ENCODE data around the gene LRPAP1.

DNA sequence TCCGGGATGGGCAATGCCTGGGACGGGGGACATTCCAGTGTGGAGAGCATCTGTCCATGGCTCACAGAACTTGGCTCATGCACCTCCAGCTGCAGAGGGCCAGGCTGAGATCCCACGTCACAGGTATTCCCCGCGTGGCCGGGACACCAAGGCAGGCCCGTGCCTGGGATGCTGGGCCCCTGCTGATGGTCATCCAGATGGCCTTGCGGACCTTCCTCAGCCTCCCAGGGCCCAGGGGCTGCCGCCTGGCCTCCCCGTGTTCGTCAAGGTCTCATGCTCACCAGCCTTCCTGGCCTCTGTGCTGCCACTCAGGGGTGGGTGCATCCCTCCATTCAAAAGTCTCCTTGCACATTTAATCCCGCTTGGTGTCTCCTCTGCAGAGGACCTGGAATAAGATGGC, 40.9 kb upstream of the LRPAP1 start:
- TF ChIP-seq POLR2A (IDR thresholded peaks at IDR 0.05) (no peak), POLR2AphosphoS5 (IDR thresholded peaks at IDR 0.05) (no peak)
- TF ChIP-seq, protein P1, sequence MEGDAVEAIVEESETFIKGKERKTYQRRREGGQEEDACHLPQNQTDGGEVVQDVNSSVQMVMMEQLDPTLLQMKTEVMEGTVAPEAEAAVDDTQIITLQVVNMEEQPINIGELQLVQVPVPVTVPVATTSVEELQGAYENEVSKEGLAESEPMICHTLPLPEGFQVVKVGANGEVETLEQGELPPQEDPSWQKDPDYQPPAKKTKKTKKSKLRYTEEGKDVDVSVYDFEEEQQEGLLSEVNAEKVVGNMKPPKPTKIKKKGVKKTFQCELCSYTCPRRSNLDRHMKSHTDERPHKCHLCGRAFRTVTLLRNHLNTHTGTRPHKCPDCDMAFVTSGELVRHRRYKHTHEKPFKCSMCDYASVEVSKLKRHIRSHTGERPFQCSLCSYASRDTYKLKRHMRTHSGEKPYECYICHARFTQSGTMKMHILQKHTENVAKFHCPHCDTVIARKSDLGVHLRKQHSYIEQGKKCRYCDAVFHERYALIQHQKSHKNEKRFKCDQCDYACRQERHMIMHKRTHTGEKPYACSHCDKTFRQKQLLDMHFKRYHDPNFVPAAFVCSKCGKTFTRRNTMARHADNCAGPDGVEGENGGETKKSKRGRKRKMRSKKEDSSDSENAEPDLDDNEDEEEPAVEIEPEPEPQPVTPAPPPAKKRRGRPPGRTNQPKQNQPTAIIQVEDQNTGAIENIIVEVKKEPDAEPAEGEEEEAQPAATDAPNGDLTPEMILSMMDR (IDR thresholded peaks at IDR 0.05) = no peak
